ENCODE results near the gene MEST. TPM values are rescaled to one million over a fixed set of nuclear protein-coding genes. Genes with fewer than 3 reads are reported as not detected.

Gene MEST
- polyA plus RNA-seq, 1 donor (not counting 4 experiments of a cell fraction or from before 2014, with no cell fraction given), result 5.8 TPM

GRCh38 chr7:130461272-130461671 lies 30.6 kb upstream of the MEST start:
- Histone ChIP-seq H3K4me3 (ENCODE audit: control insufficient read depth in 2 of 3, extremely low read depth in 1 of 3, insufficient read depth in 2 of 3, low read depth in 1 of 3, low read length in 3 of 3) (no peak overlapping the region), H3K4me1 (ENCODE audit: control insufficient read depth, extremely low read depth, insufficient read depth, low read length) (no peaks in the 10 kb centered on the region), H2AFZ (ENCODE audit: control insufficient read depth, low read length) (no peak overlapping the region), H4K20me1 (ENCODE audit: control insufficient read depth, extremely low read depth, insufficient read depth, low read length) (no peaks in the 10 kb centered on the region), H3K9me3 (ENCODE audit: control insufficient read depth, low read depth, low read length) (no peaks in the 10 kb centered on the region), H3K36me3 (ENCODE audit: control insufficient read depth in 2 of 2, extremely low read depth in 1 of 2, insufficient read depth in 2 of 2, low read length in 2 of 2) (no peaks in the 10 kb centered on the region), H3K27me3 (ENCODE audit: control insufficient read depth, extremely low read depth, insufficient read depth, low read length) (peaks cover 4% of the 10 kb centered on the region), H3K79me2 (ENCODE audit: control insufficient read depth, insufficient read depth, low read length) (no peaks in the 10 kb centered on the region), H3K4me2 (ENCODE audit: control insufficient read depth, extremely low read depth, insufficient read depth, low read depth, low read length) (no peak overlapping the region), H3K9me1 (ENCODE audit: control insufficient read depth, extremely low read depth, insufficient read depth, low read length) (no peaks in the 10 kb centered on the region), H3K27ac (ENCODE audit: control insufficient read depth, insufficient read depth, low read length) (no peak overlapping the region), H3K9ac (ENCODE audit: control insufficient read depth, extremely low read depth, insufficient read depth, low read length) (no peak overlapping the region)
- no peak for FAIRE-seq
- dilution Hi-C loops (cut with MboI; ENCODE audit: extremely low pct_ligation_motif_present, low sequenced_read_pairs), result no loop called here
- no peak for DNase-seq (ENCODE audit: low read depth, low spot score)
- TF ChIP-seq EZH2 (IDR thresholded peaks at IDR 0.05; ENCODE audit: low read length) (no peak), CTCF (optimal IDR thresholded peaks at IDR 0.05 in 1 of 3, IDR thresholded peaks at IDR 0.05 in 1 of 3, conservative IDR thresholded peaks at IDR 0.05 in 1 of 3; ENCODE audit: extremely low read depth in 1 of 3, insufficient read depth in 2 of 3, low read length in 3 of 3) (no peak)

GRCh38 chr7:130463553-130464434 lies 28.1 kb upstream of the MEST start:
- H3K79me2 ChIP-seq (ENCODE audit: control insufficient read depth, insufficient read depth, low read length), result no peaks in the 10 kb centered on the region
- no peaks in the 10 kb centered on the region for H4K20me1 ChIP-seq (ENCODE audit: control insufficient read depth, extremely low read depth, insufficient read depth, low read length)
- no peak overlapping the region for H3K4me3 ChIP-seq (ENCODE audit: control insufficient read depth in 2 of 3, extremely low read depth in 1 of 3, insufficient read depth in 2 of 3, low read depth in 1 of 3, low read length in 3 of 3)
- dilution Hi-C loops (cut with MboI; ENCODE audit: extremely low pct_ligation_motif_present, low sequenced_read_pairs), result no loop called here
- no peak overlapping the region for H3K4me2 ChIP-seq (ENCODE audit: control insufficient read depth, extremely low read depth, insufficient read depth, low read depth, low read length)
- H3K27me3 ChIP-seq (ENCODE audit: control insufficient read depth, extremely low read depth, insufficient read depth, low read length), result peaks cover 4% of the 10 kb centered on the region
- H3K4me1 ChIP-seq (ENCODE audit: control insufficient read depth, extremely low read depth, insufficient read depth, low read length), result no peaks in the 10 kb centered on the region
- no peak overlapping the region for H3K27ac ChIP-seq (ENCODE audit: control insufficient read depth, insufficient read depth, low read length)
- DNase-seq (ENCODE audit: low read depth, low spot score) (no peak), FAIRE-seq (no peak)
- H3K9ac ChIP-seq (ENCODE audit: control insufficient read depth, extremely low read depth, insufficient read depth, low read length), result no peak overlapping the region
- TF ChIP-seq EZH2 (IDR thresholded peaks at IDR 0.05; ENCODE audit: low read length), result no peak
- no peak for TF ChIP-seq CTCF (optimal IDR thresholded peaks at IDR 0.05 in 1 of 3, IDR thresholded peaks at IDR 0.05 in 1 of 3, conservative IDR thresholded peaks at IDR 0.05 in 1 of 3; ENCODE audit: extremely low read depth in 1 of 3, insufficient read depth in 2 of 3, low read length in 3 of 3)
- H3K9me1 ChIP-seq (ENCODE audit: control insufficient read depth, extremely low read depth, insufficient read depth, low read length), result no peaks in the 10 kb centered on the region
- no peaks in the 10 kb centered on the region for H3K9me3 ChIP-seq (ENCODE audit: control insufficient read depth, low read depth, low read length)
- H3K36me3 ChIP-seq (ENCODE audit: control insufficient read depth in 2 of 2, extremely low read depth in 1 of 2, insufficient read depth in 2 of 2, low read length in 2 of 2), result no peaks in the 10 kb centered on the region
- H2AFZ ChIP-seq (ENCODE audit: control insufficient read depth, low read length), result no peak overlapping the region
